ENCODE measurements around the gene MLPH.

The MLPH gene

GRCh38 chr2:237486819-237487448 is at the start of gene MLPH:
MLPH (plus strand) TSS chr2:237487251; CDS start chr2:237493427, 6,176 bp downstream.
- TF ChIP-seq ZBTB7A (IDR thresholded peaks at IDR 0.05; ENCODE audit: low read depth), result no peak; the same call in 1 of the 2 replicates
- TF ChIP-seq USF1 (IDR thresholded peaks at IDR 0.05), result peak; percentile 87
- peak; percentile 84 for TF ChIP-seq MAX (IDR thresholded peaks at IDR 0.05)
- TF ChIP-seq EP300 (IDR thresholded peaks at IDR 0.05; ENCODE audit: borderline replicate concordance), result no peak
- no peak for TF ChIP-seq TAF1 (IDR thresholded peaks at IDR 0.05; ENCODE audit: low read depth)
- no peak for TF ChIP-seq YY1 (IDR thresholded peaks at IDR 0.05; ENCODE audit: low read depth)
- peak; percentile 29; the same call in 1 of the 2 replicates for TF ChIP-seq TEAD4 (IDR thresholded peaks at IDR 0.05)
- no peak for TF ChIP-seq EGR1 (IDR thresholded peaks at IDR 0.05)
- peak; percentile 52; the same call in 1 of the 2 replicates for TF ChIP-seq NFIC (IDR thresholded peaks at IDR 0.05)
- TF ChIP-seq RAD21 (IDR thresholded peaks at IDR 0.05; ENCODE audit: low read depth), result no peak
- TF ChIP-seq REST (IDR thresholded peaks at IDR 0.05; ENCODE audit: low read depth), result no peak

- TF ChIP-seq TAF1 (IDR thresholded peaks at IDR 0.05; ENCODE audit: low read depth) (no peak), USF1 (IDR thresholded peaks at IDR 0.05) (no peak), FOXM1 (IDR thresholded peaks at IDR 0.05; ENCODE audit: borderline replicate concordance, low read depth) (no peak), CEBPB (IDR thresholded peaks at IDR 0.05) (no peak), EP300 (IDR thresholded peaks at IDR 0.05; ENCODE audit: borderline replicate concordance) (no peak), RAD21 (IDR thresholded peaks at IDR 0.05; ENCODE audit: low read depth) (no peak), REST (IDR thresholded peaks at IDR 0.05; ENCODE audit: low read depth) (no peak), TCF12 (IDR thresholded peaks at IDR 0.05; ENCODE audit: low read depth) (no peak)
These were observed 49.5 kb upstream of the MLPH start for GRCh38 chr2:237437566-237437965.

- TF ChIP-seq CREB1 (IDR thresholded peaks at IDR 0.05; ENCODE audit: low read depth) (no peak), USF1 (IDR thresholded peaks at IDR 0.05) (no peak), TEAD4 (IDR thresholded peaks at IDR 0.05) (no peak), ZBTB7A (IDR thresholded peaks at IDR 0.05; ENCODE audit: low read depth) (no peak), MAX (IDR thresholded peaks at IDR 0.05) (no peak), FOXM1 (IDR thresholded peaks at IDR 0.05; ENCODE audit: borderline replicate concordance, low read depth) (no peak), RAD21 (IDR thresholded peaks at IDR 0.05; ENCODE audit: low read depth) (no peak)
These were observed 48.7 kb upstream of the MLPH start for GRCh38 chr2:237438080-237438940.

GRCh38 chr2:237440819-237441281 is 46.2 kb upstream of the MLPH start:
- no peak for TF ChIP-seq CREB1 (IDR thresholded peaks at IDR 0.05; ENCODE audit: low read depth)
- TF ChIP-seq YY1 (IDR thresholded peaks at IDR 0.05; ENCODE audit: low read depth), result no peak

GRCh38 chr2:237441605-237442274 is 45.3 kb upstream of the MLPH start:
- no peak for TF ChIP-seq EP300 (IDR thresholded peaks at IDR 0.05; ENCODE audit: borderline replicate concordance)
- TF ChIP-seq EGR1 (IDR thresholded peaks at IDR 0.05), result no peak
- TF ChIP-seq NFIC (IDR thresholded peaks at IDR 0.05), result no peak
- TF ChIP-seq MAX (IDR thresholded peaks at IDR 0.05), result no peak
- no peak for TF ChIP-seq TCF12 (IDR thresholded peaks at IDR 0.05; ENCODE audit: low read depth)
- no peak for TF ChIP-seq TAF1 (IDR thresholded peaks at IDR 0.05; ENCODE audit: low read depth)
